Activated B cell treated with CpG ODN at 0.5 μM for 24 hours (primary cell): ENCODE data around the gene DEXI. TPM values are rescaled to one million over a fixed set of nuclear protein-coding genes. Genes with fewer than 3 reads are reported as not detected.
A peak's percentile ranks its signal among the peaks of the same experiment; 100 is the strongest.

ENCODE experiments used
- ATAC-seq: fragments of 200-7000 bp; cut with Tn5 transposase; one replicate; pipeline ENCODE4 v1.10.0; 2021; ENCODE audit warnings: low read depth, mild to moderate bottlenecking, moderate library complexity
- CTCF ChIA-PET: fragments of 350-600 bp; sonication (Branson Sonifier 250); formaldehyde crosslinking; loops from one replicate; lab custom pipeline; 2021; ENCODE audit warnings: antibody characterized with exemption; lab: Charles Lee
- POLR2A ChIA-PET: fragments of 350-600 bp; sonication (Branson Sonifier 250); formaldehyde crosslinking; loops from one replicate; lab custom pipeline; 2021; ENCODE audit warnings: antibody characterized with exemption; lab: Charles Lee
- DNase-seq: peaks from one replicate; pipeline ENCODE4 v3.0.0; 2022
- H3K27ac Mint-ChIP-seq: one replicate; pipeline ENCODE4 v1.8.0; 2020; ENCODE audit warnings: mixed read lengths
- H3K27me3 Mint-ChIP-seq: one replicate; pipeline ENCODE4 v1.8.0; 2021; ENCODE audit warnings: mixed read lengths
- H3K36me3 Mint-ChIP-seq: one replicate; pipeline ENCODE4 v1.8.0; 2021; ENCODE audit warnings: low read depth, mixed read lengths
- H3K4me1 Mint-ChIP-seq: one replicate; pipeline ENCODE4 v1.8.0; 2021; ENCODE audit warnings: mixed read lengths
- H3K4me3 Mint-ChIP-seq: one replicate; pipeline ENCODE4 v1.8.0; 2020; ENCODE audit warnings: mild to moderate bottlenecking, mixed read lengths
- H3K9me3 Mint-ChIP-seq: one replicate; pipeline ENCODE4 v1.8.0; 2020; ENCODE audit warnings: mixed read lengths
- intact Hi-C: fragments of 100-400 bp; cut with micrococcal nuclease; formaldehyde crosslinking; loops from one replicate; pipeline ENCODE4 v1.15.1; 2024
- total RNA-seq: library from RNA; stranded (reverse); gene quantifications from 2 replicates; pipeline ENCODE4 v1.2.3, GENCODE V29; 2022
- TF ChIP-seq, protein P1 (sequence below): fragments of 200-600 bp; IDR thresholded peaks from one replicate; pipeline ENCODE4 v1.8.0; 2022; ENCODE audit warnings: antibody characterized with exemption, mild to moderate bottlenecking

DEXI gene
- total RNA-seq, 1 donor from 2014 or later = 18.0 TPM

DNA sequence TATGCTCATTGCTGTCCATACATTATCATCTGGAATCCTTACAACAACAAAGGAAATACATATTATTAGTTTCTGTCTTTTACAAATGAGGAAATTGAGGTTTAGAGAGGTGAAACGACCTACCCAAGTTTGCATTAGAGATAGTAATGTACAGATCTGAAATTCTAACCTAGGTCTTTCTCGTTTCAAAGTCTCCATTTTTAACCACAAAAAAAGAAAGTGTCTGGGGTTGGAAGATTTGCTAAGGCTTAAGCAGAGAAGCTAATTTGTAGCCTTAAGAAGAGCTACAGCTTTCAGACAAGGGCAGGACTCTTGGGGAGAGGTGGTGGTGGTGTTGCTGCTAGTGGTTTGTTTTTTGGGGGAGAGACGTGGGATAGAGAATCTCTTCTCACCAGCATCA is 46.1 kb downstream of the DEXI start:
- Mint-ChIP-seq H3K9me3 (peaks cover 2% of the 10 kb centered on the region), H3K36me3 (peaks cover 90% of the 10 kb centered on the region), H3K27me3 (no peaks in the 10 kb centered on the region), H3K4me1 (peaks cover 96% of the 10 kb centered on the region), H3K4me3 (peak overlapping the region; percentile 67), H3K27ac (peak overlapping the region; percentile 91)
- ATAC-seq = no peak
- ChIA-PET POLR2A (interaction anchor here (0.6 to 4.3 kb wide), 16 partner anchors 7 to 143 kb away, joined by 3 to 73 read pairs (median 9); partner anchors contain the start of gene CIITA), CTCF (interaction anchor here (1.4 kb wide), 1 partner anchor 27 kb away, joined by 3 read pairs; no protein-coding TSS in a partner anchor)
- no peak for DNase-seq
- TF ChIP-seq, protein P1, sequence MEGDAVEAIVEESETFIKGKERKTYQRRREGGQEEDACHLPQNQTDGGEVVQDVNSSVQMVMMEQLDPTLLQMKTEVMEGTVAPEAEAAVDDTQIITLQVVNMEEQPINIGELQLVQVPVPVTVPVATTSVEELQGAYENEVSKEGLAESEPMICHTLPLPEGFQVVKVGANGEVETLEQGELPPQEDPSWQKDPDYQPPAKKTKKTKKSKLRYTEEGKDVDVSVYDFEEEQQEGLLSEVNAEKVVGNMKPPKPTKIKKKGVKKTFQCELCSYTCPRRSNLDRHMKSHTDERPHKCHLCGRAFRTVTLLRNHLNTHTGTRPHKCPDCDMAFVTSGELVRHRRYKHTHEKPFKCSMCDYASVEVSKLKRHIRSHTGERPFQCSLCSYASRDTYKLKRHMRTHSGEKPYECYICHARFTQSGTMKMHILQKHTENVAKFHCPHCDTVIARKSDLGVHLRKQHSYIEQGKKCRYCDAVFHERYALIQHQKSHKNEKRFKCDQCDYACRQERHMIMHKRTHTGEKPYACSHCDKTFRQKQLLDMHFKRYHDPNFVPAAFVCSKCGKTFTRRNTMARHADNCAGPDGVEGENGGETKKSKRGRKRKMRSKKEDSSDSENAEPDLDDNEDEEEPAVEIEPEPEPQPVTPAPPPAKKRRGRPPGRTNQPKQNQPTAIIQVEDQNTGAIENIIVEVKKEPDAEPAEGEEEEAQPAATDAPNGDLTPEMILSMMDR = no peak
- intact Hi-C loops = no loop called here

DNA sequence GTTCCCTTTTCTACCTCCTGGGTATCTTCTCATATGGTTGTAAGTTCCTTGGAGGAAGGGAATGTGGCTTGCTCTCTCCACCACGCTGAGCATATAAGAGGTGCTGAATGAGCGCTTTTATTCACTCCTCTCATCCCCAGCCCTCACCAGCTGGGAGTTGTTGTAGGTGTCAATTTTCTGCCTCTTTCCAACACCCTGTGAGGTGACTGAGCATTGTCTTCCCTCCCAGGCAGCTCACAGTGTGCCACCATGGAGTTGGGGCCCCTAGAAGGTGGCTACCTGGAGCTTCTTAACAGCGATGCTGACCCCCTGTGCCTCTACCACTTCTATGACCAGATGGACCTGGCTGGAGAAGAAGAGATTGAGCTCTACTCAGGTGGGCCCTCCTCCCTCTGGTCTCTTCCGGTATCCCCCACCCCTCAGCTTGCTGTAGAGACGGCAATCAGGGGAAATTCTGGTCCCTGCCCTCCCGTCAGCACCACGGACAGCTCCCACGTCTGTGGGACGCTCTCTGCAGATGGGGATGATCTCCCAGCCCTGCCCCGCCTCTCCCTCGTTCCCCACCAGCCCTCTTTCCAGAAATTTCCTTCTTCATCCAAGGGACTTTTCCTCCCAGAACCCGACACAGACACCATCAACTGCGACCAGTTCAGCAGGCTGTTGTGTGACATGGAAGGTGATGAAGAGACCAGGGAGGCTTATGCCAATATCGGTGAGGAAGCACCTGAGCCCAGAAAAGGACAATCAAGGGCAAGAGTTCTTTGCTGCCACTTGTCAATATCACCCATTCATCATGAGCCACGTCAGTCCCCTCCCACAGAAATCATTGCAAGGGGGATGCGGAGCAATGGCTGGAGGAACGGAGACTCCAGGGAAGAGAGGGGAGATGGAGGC is 47.0 kb downstream of the DEXI start:
- H3K27me3 Mint-ChIP-seq = no peaks in the 10 kb centered on the region
- peaks cover 90% of the 10 kb centered on the region for H3K36me3 Mint-ChIP-seq
- peaks cover 99% of the 10 kb centered on the region for H3K4me1 Mint-ChIP-seq
- no peak for ATAC-seq
- H3K4me3 Mint-ChIP-seq = peak overlapping the region; percentile 67
- DNase-seq = peak; percentile 60
- ChIA-PET POLR2A (interaction anchor here (0.6 to 4.3 kb wide), 12 partner anchors 8 to 1804 kb away, joined by 3 to 73 read pairs (median 6); partner anchors contain the start of genes CIITA and HAPSTR1), CTCF (no interaction called here)
- TF ChIP-seq, protein P1 = no peak
- intact Hi-C loops = no loop called here
- peaks cover 2% of the 10 kb centered on the region for H3K9me3 Mint-ChIP-seq
- peak overlapping the region; percentile 91 for H3K27ac Mint-ChIP-seq

DNA sequence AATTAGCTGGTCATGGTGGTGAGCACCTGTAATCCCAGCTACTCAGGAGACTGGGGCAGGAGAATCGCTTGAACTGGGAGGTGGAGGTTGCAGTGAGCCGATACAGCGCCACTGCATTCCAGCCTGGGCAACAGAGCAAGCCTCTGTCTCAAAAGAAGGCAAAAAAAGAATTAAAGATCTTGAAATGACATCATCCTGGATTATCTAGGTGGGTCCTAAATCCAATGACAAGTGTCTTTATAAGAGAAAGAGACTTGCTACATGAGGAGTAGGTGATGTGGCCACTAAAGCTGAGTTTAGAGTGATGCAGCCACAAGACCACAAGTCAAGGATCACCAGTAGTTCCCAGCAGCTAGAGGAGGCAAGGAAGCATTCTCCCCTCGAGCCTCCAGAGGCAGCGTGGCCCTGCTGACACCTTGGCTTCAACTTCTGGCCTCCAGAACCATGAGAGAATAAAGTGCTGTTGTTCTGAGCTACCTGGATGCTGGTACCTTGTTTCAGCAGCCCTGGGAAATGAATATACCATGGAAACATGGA is 49.4 kb downstream of the DEXI start:
- intact Hi-C loops = no loop called here
- Mint-ChIP-seq H3K27me3 (no peaks in the 10 kb centered on the region), H3K4me1 (peaks cover 99% of the 10 kb centered on the region), H3K27ac (peak overlapping the region; percentile 87), H3K36me3 (peaks cover 83% of the 10 kb centered on the region), H3K9me3 (peaks cover 2% of the 10 kb centered on the region), H3K4me3 (peak overlapping the region; percentile 80)
- DNase-seq (no peak), ATAC-seq (no peak)
- POLR2A ChIA-PET = interaction anchor here (0.6 to 7.9 kb wide), 12 partner anchors 10 to 149 kb away, joined by 3 to 318 read pairs (median 8); partner anchors contain the start of genes CIITA and NUBP1
- TF ChIP-seq, protein P1 = no peak
- CTCF ChIA-PET = interaction anchor here (2.5 to 7.5 kb wide), 3 partner anchors 16 to 23 kb away, joined by 11 to 76 read pairs (median 19); partner anchors contain the start of gene CIITA

DNA sequence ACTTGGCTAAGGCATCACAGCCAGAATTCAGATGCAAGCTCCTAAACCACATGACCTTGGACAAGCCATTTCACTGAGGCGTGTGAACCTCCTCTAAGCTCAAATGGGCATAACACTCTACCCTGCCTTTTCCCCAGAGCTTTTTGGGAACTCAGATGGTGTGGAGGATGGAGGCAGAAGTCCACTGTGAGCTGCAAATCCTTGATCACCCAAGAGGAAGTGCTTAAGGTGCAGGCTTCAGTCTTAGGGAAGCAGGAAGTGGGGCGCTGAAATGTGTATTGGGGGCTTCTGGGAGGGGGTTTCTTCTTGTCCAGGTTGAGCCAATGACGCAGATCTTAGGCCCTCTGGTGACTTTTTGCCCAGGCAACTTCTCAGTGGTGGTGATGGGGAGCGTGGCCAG is 52.4 kb downstream of the DEXI start:
- ATAC-seq (no peak), DNase-seq (no peak)
- Mint-ChIP-seq H3K27me3 (no peaks in the 10 kb centered on the region), H3K36me3 (peaks cover 83% of the 10 kb centered on the region), H3K4me3 (peak overlapping the region; percentile 82), H3K27ac (peak overlapping the region; percentile 87), H3K4me1 (peaks cover 99% of the 10 kb centered on the region), H3K9me3 (peaks cover 2% of the 10 kb centered on the region)
- POLR2A ChIA-PET = interaction anchor here (0.6 to 7.9 kb wide), 21 partner anchors 7 to 1799 kb away, joined by 3 to 318 read pairs (median 5); partner anchors contain the start of genes CIITA, DEXI, HAPSTR1 and NUBP1
- TF ChIP-seq, protein P1 = no peak
- CTCF ChIA-PET = interaction anchor here (4.0 to 7.5 kb wide), 2 partner anchors 13 to 22 kb away, joined by 19 to 76 read pairs; partner anchors contain the start of gene CIITA
- intact Hi-C loops = no loop called here
